Natural killer cell (primary cell): ENCODE results near the gene CTDP1. TPM values are rescaled to one million over a fixed set of nuclear protein-coding genes. Genes with fewer than 3 reads are reported as not detected.

Experiments used
- ATAC-seq, 3 donors: fragments of 150-1000 bp in 2 of 3; fragments of 200-7000 bp in 1 of 3; cut with Tn5 transposase; 1 replicate in 1 of 3; 2 replicates in 2 of 3; pipeline ENCODE4 v1.10.0; 2021; ENCODE audit warnings: mild to moderate bottlenecking in 2 of 3, moderate library complexity in 2 of 3
- DNase-seq, 2 donors: peaks; one replicate each; pipeline versions ENCODE4 v3.0.0 to v3.0.0-alpha.2; 2013 to 2021; ENCODE audit warnings: mixed read lengths in 1 of 2
- H3K27ac ChIP-seq: one replicate; pipeline ENCODE4 v1.5.1; 2013; ENCODE audit warnings: mild to moderate bottlenecking, low read length
- H3K27me3 ChIP-seq: one replicate; pipeline ENCODE4 v1.6.1; 2013; ENCODE audit warnings: low read length; ENCODE audit not compliant: control insufficient read depth, insufficient read depth
- H3K36me3 ChIP-seq: one replicate; pipeline ENCODE4 v1.6.1; 2013; ENCODE audit warnings: low read length; ENCODE audit not compliant: control insufficient read depth, insufficient read depth
- H3K4me1 ChIP-seq: one replicate; pipeline ENCODE4 v1.6.1; 2013; ENCODE audit warnings: low read length; ENCODE audit not compliant: control insufficient read depth, insufficient read depth
- H3K4me3 ChIP-seq: one replicate; pipeline ENCODE4 v1.5.1; 2013; ENCODE audit warnings: low read length
- H3K9me3 ChIP-seq: one replicate; pipeline ENCODE4 v1.6.1; 2013; ENCODE audit warnings: low read length; ENCODE audit not compliant: control insufficient read depth, insufficient read depth
- H3K27ac Mint-ChIP-seq, 2 donors: one replicate each; pipeline ENCODE4 v1.8.0; 2022; ENCODE audit warnings: mild to moderate bottlenecking in 2 of 2, mixed read lengths in 2 of 2, moderate library complexity in 1 of 2
- H3K27me3 Mint-ChIP-seq, 2 donors: one replicate each; pipeline ENCODE4 v1.8.0; 2022; ENCODE audit warnings: low read depth in 2 of 2, mixed read lengths in 2 of 2
- H3K36me3 Mint-ChIP-seq: one replicate; pipeline ENCODE4 v1.8.0; 2022; ENCODE audit warnings: mixed read lengths
- H3K4me1 Mint-ChIP-seq, 2 donors: one replicate each; pipeline ENCODE4 v1.8.0; 2022; ENCODE audit warnings: mixed read lengths in 2 of 2
- H3K4me3 Mint-ChIP-seq: one replicate; pipeline ENCODE4 v1.8.0; 2022; ENCODE audit warnings: mild to moderate bottlenecking, moderate library complexity, mixed read lengths
- H3K9me3 Mint-ChIP-seq, 2 donors: one replicate each; pipeline ENCODE4 v1.8.0; 2022; ENCODE audit warnings: mixed read lengths in 2 of 2
- CTCF ChIP-seq: fragments of 200-600 bp; IDR thresholded peaks from one replicate; pipeline ENCODE4 v1.8.0; 2022; ENCODE audit warnings: antibody characterized with exemption
- WGBS: methylation state at CpG from one replicate; pipeline ENCODE4 v1.1.7; 2013; ENCODE audit warnings: missing lambda C conversion rate; ENCODE audit not compliant: insufficient coverage; 5-methylcytosine and 5-hydroxymethylcytosine counted together
- intact Hi-C: fragments of 100-400 bp; cut with micrococcal nuclease; formaldehyde crosslinking; loops from one replicate; pipeline ENCODE4 v1.14.2; 2022
- total RNA-seq, 4 donors: library from RNA; stranded (reverse); fragments of 120-200 nt in 1 of 4; gene quantifications; one replicate each; pipeline versions ENCODE4 v1.2.3 to v1.2.4, GENCODE V29; 2013 to 2022

The CTDP1 gene
- total RNA-seq, 3 donors from 2014 or later (not counting 1 experiment from before 2014, with no cell fraction given): 66.9 to 89.4 (median 77.1) TPM

GRCh38 chr18:79634593-79635426 is 44.8 kb upstream of the CTDP1 start:
- Mint-ChIP-seq H3K27ac (no peak overlapping the region), H3K4me1 (peaks cover 19 to 27% of the 10 kb centered on the region in 2 donors), H3K4me3 (no peak overlapping the region), H3K27me3 (peaks cover 11 to 19% of the 10 kb centered on the region in 2 donors), H3K9me3 (peaks cover 0 to 7% of the 10 kb centered on the region in 2 donors), H3K36me3 (no peaks in the 10 kb centered on the region)
- 91% methylated on average over 23 of the region's 23 CpGs for WGBS
- H3K27ac ChIP-seq: no peak overlapping the region
- H3K4me3 ChIP-seq: no peak overlapping the region
- DNase-seq: peak in 1 of 2 donors; percentile 9
- ATAC-seq: no peak
- intact Hi-C loops: no loop called here
- TF ChIP-seq CTCF: no peak
- H3K27me3 ChIP-seq: peaks cover 2% of the 10 kb centered on the region
- peaks cover 5% of the 10 kb centered on the region for H3K9me3 ChIP-seq
- H3K36me3 ChIP-seq: no peaks in the 10 kb centered on the region
- H3K4me1 ChIP-seq: peaks cover 30% of the 10 kb centered on the region

- peaks cover 5% of the 10 kb centered on the region for H3K9me3 ChIP-seq
- Mint-ChIP-seq H3K36me3 (no peaks in the 10 kb centered on the region), H3K4me3 (no peak overlapping the region), H3K9me3 (peaks cover 0 to 7% of the 10 kb centered on the region in 2 donors), H3K27me3 (peaks cover 12 to 23% of the 10 kb centered on the region in 2 donors), H3K27ac (no peak overlapping the region), H3K4me1 (peaks cover 19 to 27% of the 10 kb centered on the region in 2 donors)
- intact Hi-C loops: no loop called here
- peaks cover 2% of the 10 kb centered on the region for H3K27me3 ChIP-seq
- DNase-seq (no peak), ATAC-seq (no peak)
- H3K4me3 ChIP-seq: no peak overlapping the region
- H3K4me1 ChIP-seq: peaks cover 25% of the 10 kb centered on the region
- H3K36me3 ChIP-seq: no peaks in the 10 kb centered on the region
- 99% methylated on average over 15 of the region's 15 CpGs for WGBS
- H3K27ac ChIP-seq: no peak overlapping the region
- no peak for TF ChIP-seq CTCF
Observed at GRCh38 chr18:79635427-79635726, 44.2 kb upstream of the CTDP1 start.

GRCh38 chr18:79637181-79637920 is 42.3 kb upstream of the CTDP1 start:
- H3K4me1 ChIP-seq: peaks cover 5% of the 10 kb centered on the region
- H3K9me3 ChIP-seq: peaks cover 5% of the 10 kb centered on the region
- no peaks in the 10 kb centered on the region for H3K36me3 ChIP-seq
- no peak overlapping the region for H3K4me3 Mint-ChIP-seq
- TF ChIP-seq CTCF: no peak
- H3K4me3 ChIP-seq: no peak overlapping the region
- no peak for ATAC-seq
- peaks cover 2% of the 10 kb centered on the region for H3K27me3 ChIP-seq
- intact Hi-C loops: no loop called here
- H3K9me3 Mint-ChIP-seq: peaks cover 0 to 7% of the 10 kb centered on the region in 2 donors
- peaks cover 1 to 9% of the 10 kb centered on the region in 2 donors for H3K4me1 Mint-ChIP-seq
- DNase-seq: no peak
- WGBS: 40% methylated on average over 58 of the region's 58 CpGs
- no peak overlapping the region for H3K27ac ChIP-seq
- no peak overlapping the region for H3K27ac Mint-ChIP-seq
- H3K36me3 Mint-ChIP-seq: no peaks in the 10 kb centered on the region
- H3K27me3 Mint-ChIP-seq: peaks cover 16 to 30% of the 10 kb centered on the region in 2 donors
